Measurements from ENCODE around the gene CLEC4G.
"Not testable (repeated sequence)": the region's sequence is repeated elsewhere in the genome, so short reads cannot be mapped to it uniquely, and the experiment has no call there.

CLEC4G gene

DNA sequence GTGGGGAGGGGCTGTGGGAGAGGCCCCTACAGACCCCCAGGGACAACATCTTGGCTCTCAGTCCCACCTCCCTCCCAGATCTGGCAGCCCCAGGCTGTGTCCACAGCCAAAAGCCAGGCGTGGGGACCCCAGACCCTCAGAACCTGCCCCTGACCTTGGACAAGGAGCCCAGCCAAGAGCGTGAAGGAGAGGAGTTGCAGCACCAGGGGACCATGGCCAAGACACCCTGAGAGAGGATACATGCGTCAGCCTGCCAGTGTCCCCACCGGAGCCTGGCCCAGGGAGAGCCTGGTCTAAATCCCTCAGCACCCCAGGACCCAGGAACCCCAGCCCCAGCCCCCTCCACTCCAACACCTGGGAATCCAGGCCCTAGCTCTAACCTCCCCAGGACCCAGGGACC, 14.4 kb upstream of the CLEC4G start:
- FAIRE-seq: not testable (repeated sequence)

DNA sequence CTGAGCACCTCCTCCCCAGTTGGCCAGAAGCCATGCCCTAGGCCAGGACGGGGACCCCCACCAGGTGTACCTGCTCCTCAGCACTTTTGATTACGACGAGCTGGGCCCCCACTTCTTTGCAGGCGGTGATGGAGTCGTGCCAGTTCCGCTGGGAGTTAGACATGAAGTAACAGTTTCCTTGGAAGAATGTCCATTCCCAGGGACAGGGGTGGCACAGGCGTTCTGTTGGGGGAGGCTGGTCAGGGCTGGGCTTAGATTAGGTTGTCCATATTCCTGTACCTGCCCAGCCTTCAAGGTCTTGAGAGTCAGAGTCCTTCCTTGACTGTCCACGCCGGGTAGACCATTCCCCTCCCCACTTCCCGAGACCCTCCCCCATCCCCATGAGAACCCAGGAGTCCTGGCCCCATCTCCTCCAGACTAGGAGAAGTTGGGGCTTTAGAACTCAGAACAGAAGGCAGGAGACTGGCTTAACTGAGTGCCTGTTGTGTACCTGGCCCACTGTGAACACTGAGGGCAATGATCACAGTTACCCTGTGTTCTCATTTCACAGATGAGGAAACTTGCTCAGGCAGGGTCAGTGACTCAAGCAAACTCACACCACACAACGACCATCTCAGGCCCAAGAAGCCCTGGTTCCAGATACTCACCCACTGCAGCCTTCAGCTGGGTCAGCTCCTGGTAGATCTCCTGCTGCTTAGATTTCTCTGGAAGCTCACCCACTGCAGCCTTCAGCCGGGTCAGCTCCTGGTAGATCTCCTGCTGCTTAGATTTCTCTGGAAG, 13.2 kb upstream of the CLEC4G start:
- FAIRE-seq: no peak

DNA sequence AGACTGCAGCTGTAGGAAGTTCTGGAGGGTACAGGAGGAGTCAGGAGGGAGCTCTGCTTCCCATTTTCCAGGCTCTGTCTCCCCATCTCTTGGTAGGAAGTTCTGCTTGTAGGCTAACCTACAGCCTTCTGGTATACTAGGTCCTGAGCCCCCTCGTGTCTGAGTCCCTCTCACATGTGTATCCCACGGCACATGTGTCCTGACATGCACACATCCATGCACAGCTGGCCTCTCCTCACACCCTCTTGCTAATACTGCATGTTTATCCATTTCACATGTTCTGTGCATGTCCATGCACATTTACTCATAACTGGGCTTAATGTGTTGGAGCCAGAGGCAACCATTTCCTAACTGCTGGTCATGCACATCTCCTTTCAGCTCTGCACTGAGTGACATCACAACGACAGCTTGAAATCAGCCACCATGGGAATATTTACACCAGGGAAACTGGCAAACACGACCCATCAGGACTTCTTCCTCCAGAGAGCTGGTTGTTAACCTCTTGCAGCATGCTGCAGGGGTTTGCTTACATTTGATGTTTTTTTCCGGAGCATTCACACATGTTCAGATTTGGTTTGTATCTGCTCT, 12.4 kb upstream of the CLEC4G start:
- no peak for FAIRE-seq

DNA sequence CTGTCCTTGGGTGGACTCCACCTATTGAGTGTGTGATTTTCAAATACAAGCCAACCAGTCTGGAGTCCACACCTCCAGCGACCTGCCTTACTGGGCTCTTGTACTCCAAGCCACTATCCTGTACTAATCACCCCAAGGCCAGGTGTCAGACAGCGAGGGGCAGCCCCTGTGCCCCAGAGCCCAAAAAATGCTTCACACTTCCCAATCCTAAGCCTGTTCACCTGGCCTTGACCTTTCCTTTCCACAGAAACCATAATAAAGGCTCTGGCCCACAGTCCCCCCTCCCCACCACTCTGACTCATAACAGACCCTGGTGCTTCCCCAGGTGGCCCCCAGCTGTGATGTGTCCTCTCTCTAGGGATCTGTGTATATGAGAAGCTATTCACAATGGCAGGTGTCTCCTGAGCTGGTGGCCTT, 11.5 kb upstream of the CLEC4G start:
- no peak for FAIRE-seq

DNA sequence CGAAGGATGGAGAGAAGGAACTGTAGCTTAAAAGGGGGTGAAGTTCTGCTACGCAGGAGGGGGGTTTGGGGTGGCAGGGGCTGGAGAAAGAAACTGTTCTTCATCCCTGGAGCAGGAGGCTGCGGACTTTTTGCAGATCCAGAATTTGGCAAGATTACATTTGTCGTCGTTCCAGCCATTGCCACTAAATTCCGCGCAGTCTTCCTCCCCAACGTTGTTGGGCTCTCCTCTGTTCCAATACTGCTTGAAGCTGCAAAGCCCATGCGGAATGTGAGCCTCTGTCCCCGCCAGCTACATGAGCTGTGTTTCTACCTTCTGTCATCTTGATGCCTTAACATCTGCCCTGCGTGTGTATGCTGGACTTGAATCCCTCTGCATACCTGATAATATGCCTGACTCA, 11.1 kb upstream of the CLEC4G start:
- no peak for FAIRE-seq

DNA sequence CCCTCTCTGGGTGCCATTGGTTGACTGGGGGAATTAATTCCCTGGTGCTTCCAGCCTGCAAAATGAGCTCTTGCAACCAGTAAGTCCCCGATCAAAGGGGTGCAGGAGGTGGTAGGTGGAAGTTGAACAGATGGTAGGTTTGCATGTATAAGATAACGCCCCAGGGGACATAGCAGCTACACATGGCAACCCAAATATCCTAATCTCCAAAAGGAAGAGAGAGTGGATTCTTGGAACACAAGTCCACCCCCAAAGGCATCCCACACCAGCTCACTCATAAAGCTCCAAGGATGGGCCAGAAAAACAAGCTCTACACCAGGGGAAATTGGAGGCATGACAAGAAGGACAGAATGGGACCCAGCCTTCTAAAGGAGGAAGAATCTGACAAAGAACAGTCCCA, 10.7 kb upstream of the CLEC4G start:
- FAIRE-seq: no peak

DNA sequence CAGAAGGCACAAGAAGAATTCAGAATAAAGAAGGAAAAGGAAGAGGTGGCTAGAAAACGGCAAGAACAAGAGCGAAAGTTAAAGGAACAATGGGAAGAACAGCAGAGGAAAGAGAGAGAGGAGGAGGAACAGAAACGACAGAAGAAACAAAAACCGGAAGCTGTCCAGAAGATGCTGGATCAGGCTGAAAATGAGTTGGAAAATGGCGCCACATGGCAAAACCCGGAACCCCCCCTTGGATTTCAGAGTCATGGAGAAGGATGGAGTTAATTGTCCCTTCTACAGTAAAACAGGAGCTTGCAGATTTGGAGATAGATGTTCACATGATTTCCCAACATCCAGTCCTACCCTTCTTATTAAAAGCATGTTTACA, 8.8 kb upstream of the CLEC4G start:
- FAIRE-seq: no peak

DNA sequence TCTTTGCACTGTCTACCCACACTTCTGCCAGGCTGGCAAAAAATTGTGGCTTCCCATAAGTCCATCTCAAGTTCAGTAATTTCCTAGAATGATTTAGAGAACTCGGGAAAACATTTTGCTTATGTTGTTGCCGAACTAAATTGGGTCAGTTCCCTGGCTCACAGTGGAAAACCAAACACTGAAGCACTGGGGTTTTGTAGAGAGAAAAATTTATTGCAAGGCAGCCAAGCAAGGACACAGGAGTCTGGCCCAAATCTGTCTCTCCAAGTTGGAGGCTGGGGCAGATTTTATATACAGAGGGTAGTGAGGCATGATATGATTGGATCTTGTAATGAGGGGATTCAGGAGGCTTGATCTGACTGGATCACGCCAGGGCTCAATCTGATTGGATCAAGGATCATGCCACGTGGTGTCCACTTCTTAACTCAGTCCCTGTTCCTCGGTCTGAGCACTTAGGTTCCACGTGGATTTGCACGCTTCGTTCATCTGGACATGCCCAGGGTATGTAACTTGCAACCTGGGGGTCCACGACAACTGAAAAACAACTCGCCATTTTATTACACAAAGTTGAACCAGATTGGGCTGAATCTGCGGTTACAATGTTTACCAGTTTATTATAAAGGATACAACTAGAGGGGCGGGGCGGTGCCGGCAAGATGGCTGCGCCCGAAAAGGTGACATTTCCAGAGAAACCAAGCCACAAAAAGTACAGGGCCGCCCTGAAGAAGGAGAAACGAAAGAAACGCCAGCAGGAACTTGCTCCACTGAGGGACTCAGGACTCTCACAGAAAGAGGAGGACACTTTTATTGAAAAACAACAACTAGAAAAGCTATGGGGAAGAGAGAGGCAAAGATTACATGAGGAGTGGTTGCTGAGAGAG, 8.1 kb upstream of the CLEC4G start:
- no peak for FAIRE-seq

DNA sequence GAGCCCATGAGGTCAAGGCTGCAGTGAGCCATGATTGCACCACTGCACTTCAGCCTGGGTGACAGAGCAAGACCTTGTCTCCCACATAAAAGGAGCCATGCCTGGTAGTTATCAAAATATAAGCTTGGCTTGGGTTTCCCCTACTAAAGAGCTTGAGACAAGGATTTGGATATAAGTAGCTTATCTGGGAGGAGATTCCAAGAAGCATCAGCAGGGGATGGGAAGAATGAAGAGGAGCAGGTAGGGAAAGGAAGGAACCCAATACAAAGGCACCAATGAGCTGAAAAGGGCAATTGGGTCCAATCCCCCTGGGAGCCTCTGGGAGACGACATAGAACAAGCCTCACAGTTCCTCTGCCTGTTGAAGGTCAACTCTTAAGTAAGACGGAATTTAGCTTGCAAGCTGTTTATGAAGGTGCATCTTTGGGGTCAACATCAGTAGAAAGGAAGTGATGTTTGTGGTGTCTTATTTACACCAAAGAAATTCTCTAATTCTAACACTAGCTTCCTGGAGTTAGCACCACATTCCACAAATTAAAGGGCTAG, 7.4 kb upstream of the CLEC4G start:
- no peak for FAIRE-seq

DNA sequence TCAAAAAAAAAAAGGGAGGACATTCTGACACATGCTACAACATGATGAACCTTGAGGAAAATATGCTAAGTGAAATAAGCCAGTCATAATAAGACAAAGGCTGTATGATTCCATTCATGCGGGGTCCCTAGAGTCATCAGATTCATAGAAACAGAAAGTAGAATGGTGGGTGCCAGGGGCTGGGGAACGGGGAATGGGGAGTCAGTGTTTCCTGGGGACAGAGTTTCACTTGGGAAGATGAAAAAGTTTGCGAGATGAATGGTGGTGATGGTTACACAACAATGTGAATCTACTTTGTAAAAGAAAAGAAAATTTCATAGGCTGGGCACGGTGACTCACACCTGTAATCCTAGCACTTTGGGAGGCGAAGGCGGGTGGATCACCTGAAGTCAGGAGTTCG, 6.1 kb upstream of the CLEC4G start:
- FAIRE-seq: no peak

DNA sequence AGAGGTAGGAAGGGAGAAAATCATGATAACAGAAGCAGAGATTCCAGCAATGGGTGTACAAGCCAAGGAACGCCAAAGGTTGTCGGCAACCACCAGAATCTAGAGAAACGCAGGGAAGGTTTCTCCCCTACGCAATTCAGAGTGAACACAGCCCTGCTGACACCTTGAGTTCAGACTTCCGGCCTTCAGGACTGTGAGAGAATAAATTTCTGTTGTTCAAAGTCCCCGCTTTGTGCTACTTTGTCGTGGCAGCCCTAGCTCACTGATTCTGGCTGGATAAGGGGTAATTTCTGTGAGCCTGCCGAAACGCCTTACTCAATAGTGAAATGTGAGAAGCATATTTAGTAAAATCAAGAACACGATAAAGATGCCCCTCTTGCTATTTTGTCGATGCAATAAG, 5.3 kb upstream of the CLEC4G start:
- no peak for FAIRE-seq

DNA sequence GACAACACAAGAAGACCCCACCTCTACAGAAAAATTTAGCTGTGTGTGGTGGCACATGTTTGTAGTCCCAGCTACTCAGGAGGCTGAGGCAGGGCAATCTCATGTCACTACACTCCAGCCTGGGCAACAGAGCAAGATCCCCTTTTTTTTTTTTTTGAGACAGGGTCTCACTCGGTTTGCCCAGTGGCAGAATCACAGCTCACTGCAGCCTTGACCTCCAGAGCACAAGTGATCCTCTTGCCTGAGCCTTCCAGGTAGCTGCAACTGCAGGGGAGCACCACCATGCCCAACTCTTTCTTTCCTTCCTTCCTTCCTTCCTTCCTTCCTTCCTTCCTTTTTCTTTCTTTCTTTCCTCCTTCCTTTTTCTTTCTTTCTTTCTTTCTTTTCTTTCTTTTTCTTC, 4.2 kb upstream of the CLEC4G start:
- no peak for FAIRE-seq

DNA sequence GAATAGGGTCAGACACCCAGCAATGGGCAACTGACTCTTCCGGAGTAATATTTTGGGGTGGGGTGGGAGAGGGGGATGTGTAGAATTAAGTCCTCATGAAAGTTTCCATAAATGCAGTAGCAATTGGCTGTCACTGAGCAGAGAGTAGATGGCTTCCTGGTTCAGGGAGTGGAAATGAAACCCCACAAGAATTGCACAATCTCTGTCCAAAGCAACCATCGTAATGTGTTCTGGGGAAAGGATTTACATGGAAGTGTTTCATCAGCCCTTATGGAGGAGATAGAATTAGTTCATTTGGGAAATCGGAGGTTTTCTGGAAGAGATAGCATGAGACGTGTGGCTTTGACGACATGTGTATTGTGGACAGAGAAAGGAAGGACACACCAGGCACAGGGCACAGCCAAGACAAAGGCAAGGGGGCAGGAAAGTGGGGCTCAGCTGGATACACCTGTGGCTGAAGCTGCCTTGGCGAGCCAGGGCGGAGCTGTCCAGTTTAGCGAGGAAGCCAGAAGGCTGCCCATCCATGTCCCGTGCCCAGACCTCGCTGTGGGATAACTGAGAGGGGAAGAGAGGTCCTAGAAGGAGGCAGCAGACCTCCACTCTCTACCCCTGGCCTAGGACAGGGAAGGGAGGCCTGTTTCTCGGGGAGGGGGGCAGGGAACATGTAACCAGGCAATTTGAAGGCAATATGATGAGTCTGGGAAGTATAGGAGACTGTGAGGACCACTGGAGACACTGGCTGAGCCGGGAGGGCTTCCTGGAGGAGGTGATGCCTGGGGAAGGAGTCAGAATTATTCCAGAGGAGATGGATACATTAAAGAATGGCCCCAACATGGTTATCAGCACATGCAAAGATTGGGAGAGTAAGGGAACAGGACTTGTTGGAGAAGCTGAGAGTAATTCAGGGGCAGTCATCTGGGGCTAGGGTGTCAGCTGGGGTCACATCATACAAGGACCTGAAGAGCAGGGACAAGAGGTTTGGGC, 2.6 kb upstream of the CLEC4G start:
- FAIRE-seq: no peak

DNA sequence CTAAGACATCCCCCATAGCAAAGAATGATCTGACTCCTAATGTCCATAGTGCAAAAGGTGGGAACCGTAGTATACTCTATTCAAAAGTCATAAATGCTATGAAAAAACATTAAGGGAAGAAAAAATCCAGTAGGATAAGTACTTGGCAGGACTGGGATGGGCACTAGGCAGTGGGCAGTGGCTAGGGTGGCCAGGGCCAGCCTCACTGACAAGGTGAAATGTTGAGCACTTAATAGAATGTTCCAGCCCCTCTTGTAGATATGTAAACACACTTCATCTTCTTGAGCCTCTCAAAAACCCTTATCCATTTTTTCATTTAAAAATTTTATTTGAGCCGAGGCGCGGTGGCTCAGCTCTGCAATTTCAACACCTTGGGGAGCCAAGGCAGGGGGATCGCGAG, 1.5 kb upstream of the CLEC4G start:
- no peak for FAIRE-seq

DNA sequence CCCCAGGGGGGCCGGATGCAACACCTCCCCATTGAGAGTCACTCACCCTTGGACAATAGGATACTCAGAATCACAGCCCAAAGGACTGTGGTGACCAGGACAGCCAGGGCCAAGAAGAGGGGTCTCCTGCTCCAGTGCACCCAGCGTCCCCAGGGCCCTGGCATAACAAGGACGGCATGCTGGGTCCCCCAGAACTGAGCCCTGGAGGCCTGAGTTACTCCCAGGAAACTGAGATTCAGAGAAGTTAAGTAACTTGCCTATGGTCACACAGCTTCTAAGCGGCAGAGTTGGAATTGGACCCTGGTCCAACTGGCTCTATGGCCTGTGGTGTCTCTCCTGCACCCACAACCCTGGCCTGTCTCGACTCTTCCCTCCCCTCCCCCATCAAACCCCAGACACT, 295 bp downstream of the CLEC4G start:
- FAIRE-seq: no peak

DNA sequence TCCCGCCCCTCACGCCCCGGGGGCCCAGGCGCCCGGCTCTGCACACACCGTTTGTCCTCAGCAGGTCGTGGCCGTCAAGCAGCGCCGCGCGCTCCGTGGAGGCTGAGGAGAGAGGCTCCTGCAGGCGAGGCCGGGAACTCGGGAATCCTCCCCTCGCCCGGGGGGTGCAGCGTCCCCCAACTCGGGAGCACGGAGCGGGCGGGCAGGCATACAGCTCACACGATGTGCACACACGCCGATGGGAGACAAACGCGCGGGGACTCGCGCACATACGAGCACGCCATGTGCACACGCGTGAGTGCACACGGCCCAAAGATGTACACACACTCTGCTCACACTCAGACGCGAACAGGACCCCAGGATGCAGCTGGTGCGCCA, 703 bp downstream of the CLEC4G start:
- FAIRE-seq: no peak

DNA sequence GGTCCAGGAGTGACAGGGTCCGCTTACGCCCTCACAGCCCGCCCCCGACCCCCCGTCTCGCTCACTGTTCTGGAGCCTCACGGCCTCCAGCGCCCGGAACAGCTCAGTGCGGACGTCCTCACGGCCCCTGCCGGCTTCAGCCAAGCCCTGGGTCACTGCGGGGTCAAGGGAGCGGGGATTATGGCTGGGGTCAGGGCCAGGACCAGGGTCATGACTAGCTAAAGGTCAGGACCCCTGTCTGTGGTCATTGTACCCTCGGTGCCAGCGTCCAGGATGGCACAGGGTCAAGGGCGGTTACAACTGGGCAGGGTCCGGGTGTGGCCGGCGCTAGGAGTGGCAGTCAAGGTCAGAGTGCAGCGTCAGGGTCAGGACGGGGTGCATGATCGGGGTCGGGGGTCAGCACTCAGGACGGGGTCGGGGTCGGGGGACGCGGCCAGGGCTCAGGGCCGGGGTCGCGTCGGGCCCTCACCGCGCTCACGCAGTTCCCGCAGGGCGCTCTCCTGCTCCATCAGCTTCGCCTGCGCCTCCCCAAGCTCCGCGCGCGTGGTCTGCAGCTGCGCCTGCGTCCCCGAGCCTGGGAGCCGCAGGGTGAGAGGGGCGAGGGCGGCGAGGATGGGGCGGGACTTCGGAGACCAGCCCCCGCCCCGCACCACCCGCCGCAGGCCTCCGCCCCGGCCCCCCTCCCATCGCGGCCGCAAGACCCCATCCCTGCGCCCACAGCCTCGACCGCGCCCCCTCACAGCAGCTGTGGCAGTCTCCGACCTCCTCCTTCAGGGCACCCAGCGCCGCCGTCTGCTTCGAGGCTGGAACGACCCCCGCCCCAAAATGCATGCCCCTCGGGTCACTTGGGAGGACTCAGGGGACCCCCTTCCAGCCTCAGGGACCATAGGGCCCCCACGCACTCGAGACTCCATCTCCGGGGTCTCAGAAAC, 1.4 kb downstream of the CLEC4G start:
- no peak for FAIRE-seq

DNA sequence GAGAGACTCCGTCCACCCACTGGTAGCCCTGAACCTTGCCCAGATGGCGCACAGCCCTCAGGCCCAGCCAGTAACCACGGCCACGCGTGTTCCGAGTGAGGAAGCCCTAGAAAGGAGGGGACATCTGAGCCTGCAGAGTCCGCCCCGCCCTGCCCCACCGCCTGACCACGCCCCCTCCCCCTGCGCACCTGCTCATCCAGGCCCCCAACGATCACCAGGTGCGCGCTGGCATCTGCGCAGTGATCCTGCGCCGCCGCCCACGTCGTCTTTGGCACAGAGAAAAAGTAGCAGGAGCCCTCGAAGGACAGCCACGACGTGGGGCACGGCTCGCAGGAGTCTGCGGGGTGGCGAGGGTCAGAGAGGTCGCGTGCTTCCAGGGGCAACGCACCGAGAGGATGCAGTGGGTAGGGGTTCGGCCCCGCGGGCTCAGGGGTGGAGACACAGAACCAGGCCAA, 2.1 kb downstream of the CLEC4G start:
- FAIRE-seq: no peak

DNA sequence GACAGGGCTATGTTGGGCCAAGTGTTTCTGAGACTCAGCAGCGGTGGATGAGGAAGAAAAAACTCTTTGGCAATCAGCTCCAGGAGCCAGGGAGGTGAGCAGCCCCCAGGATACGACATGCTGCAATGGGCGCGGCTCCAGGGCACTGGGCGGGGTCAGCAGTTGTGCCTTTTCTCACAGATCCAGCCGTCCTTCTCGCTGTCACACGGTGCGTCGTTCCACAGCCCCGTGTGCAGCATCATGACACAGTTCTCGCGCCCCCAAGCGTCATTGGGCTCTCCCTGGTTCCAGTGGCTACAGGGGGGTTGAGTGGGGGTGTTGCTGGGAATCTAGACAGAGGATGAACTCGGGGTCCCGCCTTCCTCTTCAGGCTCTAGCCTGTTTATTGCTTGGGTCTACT, 2.7 kb downstream of the CLEC4G start:
- FAIRE-seq: no peak

DNA sequence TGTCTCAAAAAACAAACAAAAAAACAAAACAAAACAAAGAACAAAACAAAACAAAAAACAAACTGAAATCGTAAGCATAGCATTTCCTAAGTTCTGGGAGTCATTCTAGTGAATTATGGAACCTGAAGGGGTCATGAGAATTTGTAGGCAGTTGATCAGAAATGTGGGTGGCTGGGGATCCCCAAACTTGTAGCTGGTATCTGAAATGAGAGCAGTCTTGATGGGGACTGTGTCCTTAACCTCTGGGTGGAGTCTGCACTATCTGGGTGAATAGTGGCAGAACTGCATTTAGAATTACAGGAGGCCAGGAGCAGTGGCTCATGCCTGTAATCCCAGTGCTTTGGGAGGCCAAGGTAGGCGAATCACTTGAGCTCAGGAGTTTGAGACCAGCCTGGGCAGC, 6.1 kb downstream of the CLEC4G start:
- no peak for FAIRE-seq

DNA sequence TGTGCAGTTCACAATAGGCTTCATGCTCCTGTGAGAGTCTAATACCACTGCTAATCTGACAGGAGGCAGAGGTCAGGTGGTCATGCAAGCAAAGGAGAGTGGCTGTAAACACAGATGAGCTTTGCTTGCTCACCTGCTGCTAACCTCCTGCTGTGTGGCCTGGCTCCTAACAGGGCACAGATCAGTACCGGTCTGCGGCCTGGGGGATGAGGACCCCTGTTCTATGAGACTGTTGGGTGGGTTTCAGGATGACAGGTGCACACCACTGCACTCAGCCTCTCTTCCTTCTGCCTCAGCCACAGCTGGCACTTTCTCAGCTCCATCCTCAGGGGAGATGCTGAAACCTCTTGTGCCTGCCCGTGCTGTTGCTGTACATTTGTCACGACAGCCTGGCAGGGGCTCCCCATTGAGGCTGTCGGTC, 9.7 kb downstream of the CLEC4G start:
- FAIRE-seq: no peak
